ENCODE data around the gene NHLRC4. TPM values are rescaled to one million over a fixed set of nuclear protein-coding genes. Genes with fewer than 3 reads are reported as not detected.

Gene NHLRC4
- polyA plus RNA-seq, 3 donors = 0.29 to 0.57 (median 0.36) TPM

DNA sequence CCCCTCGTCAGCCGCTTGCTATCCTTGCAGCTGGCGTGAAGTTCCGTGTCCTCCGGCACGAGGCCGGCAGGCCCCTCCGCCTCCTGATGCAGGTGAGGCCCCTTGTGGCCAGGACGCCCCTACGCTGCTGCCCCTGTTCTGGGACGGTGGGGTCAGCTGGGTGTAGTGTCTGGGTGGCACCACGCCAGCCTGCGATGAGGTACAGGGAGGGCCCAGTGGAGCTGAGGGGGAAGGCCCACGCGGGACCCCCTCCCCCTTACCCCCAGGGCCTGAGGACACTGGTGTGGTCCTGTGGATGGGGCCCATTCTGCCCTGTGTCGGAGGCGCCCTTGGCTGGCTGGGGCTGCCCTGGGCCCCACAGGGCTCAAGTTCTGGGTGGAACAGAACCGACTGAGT is 15.4 kb downstream of the NHLRC4 start:
- Mint-ChIP-seq H3K27ac (no peak overlapping the region), H3K4me3 (no peak overlapping the region), H3K27me3 (ENCODE audit: low read depth in 3 of 3) (peaks cover 2 to 14% (median 12%) of the 10 kb centered on the region in 3 donors), H3K9me3 (no peaks in the 10 kb centered on the region), H3K36me3 (peaks cover 0 to 3% of the 10 kb centered on the region in 2 donors), H3K4me1 (peaks cover under 1% of the 10 kb centered on the region)
- no peak overlapping the region for H3K9ac ChIP-seq (ENCODE audit: insufficient read depth, low read length, poor library complexity, severe bottlenecking)
- TF ChIP-seq, protein P1, sequence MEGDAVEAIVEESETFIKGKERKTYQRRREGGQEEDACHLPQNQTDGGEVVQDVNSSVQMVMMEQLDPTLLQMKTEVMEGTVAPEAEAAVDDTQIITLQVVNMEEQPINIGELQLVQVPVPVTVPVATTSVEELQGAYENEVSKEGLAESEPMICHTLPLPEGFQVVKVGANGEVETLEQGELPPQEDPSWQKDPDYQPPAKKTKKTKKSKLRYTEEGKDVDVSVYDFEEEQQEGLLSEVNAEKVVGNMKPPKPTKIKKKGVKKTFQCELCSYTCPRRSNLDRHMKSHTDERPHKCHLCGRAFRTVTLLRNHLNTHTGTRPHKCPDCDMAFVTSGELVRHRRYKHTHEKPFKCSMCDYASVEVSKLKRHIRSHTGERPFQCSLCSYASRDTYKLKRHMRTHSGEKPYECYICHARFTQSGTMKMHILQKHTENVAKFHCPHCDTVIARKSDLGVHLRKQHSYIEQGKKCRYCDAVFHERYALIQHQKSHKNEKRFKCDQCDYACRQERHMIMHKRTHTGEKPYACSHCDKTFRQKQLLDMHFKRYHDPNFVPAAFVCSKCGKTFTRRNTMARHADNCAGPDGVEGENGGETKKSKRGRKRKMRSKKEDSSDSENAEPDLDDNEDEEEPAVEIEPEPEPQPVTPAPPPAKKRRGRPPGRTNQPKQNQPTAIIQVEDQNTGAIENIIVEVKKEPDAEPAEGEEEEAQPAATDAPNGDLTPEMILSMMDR (IDR thresholded peaks at IDR 0.05) = no peak
- H3K4me2 ChIP-seq (replicated peaks; ENCODE audit: extremely low read depth, low read length, poor library complexity, severe bottlenecking) = no peak overlapping the region
- intact Hi-C loops (cut with micrococcal nuclease) = loop anchor here in 1 of 2 donors (5.0 kb wide), 1 partner anchor 70 kb away; no protein-coding TSS in a partner anchor
- H3K36me3 ChIP-seq (replicated peaks in 1 of 2; ENCODE audit: control insufficient read depth in 1 of 2, insufficient read depth in 2 of 2, low read length in 2 of 2) = peaks cover 0 to 2% of the 10 kb centered on the region in 2 donors
- no peaks in the 10 kb centered on the region for H4K20me1 ChIP-seq (ENCODE audit: insufficient read depth, low read length)
- H3K9me3 ChIP-seq (replicated peaks in 1 of 2; ENCODE audit: control insufficient read depth in 1 of 2, insufficient read depth in 1 of 2, low read length in 2 of 2) = no peaks in the 10 kb centered on the region
- WGBS (ENCODE audit: insufficient coverage) = 89% methylated on average over 11 of the region's 18 CpGs
- H3K4me1 ChIP-seq (ENCODE audit: control insufficient read depth in 1 of 2, insufficient read depth in 2 of 2, low read length in 2 of 2) = peaks cover 1 to 3% of the 10 kb centered on the region in 2 donors
- H3K79me2 ChIP-seq (ENCODE audit: insufficient read depth, low read length) = no peaks in the 10 kb centered on the region
- H3K27ac ChIP-seq (ENCODE audit: low read depth in 1 of 2, low read length in 2 of 2) = no peak overlapping the region
- H2AFZ ChIP-seq (ENCODE audit: insufficient read depth, low read depth, low read length, poor library complexity, severe bottlenecking) = no peak overlapping the region
- no peak for DNase-seq
- no peak overlapping the region for H3K4me3 ChIP-seq (replicated peaks in 1 of 3; ENCODE audit: low read depth in 2 of 3, low read length in 3 of 3)
- H3K27me3 ChIP-seq (ENCODE audit: control insufficient read depth in 2 of 2, insufficient read depth in 2 of 2, low read length in 2 of 2) = peaks cover 0 to 7% of the 10 kb centered on the region in 2 donors

DNA sequence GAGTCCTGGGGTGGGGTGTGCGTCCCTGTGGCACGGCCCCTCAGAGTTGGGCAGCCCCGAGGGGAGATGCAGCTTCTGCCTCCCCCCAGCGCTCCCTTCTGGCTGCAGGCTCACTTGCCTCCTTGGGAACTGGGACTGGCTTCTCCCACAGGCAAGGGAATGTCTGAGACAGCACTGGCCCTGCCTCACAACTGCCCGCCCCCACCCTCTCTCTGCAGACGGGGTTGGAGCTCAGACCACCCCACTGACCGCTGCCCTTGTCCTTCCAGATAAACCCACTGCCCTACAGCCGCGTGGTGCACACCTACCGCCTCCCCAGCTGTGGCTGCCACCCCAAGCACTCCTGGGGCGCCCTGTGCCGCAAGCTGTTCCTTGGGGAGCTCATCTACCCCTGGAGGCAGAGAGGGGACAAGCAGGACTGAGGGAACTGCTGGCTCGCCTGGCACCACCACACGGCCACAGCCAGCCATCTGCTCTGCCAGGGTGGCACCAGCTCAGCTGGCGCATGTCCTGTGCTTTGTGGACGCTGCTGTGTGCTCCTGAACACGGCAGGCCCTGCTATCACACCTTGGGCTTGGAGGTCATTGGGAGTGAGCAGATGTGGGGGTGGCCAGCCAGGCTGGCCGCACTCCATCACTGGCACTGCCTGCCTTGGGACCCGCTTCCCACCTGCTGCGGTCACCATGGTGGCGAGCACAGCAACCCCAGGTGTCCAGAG is 16.0 kb downstream of the NHLRC4 start:
- Histone ChIP-seq H4K20me1 (ENCODE audit: insufficient read depth, low read length) (no peaks in the 10 kb centered on the region), H3K36me3 (replicated peaks in 1 of 2; ENCODE audit: control insufficient read depth in 1 of 2, insufficient read depth in 2 of 2, low read length in 2 of 2) (peaks cover 0 to 2% of the 10 kb centered on the region in 2 donors), H3K79me2 (ENCODE audit: insufficient read depth, low read length) (peaks cover 5% of the 10 kb centered on the region), H3K27me3 (ENCODE audit: control insufficient read depth in 2 of 2, insufficient read depth in 2 of 2, low read length in 2 of 2) (peaks cover 0 to 7% of the 10 kb centered on the region in 2 donors), H2AFZ (ENCODE audit: insufficient read depth, low read depth, low read length, poor library complexity, severe bottlenecking) (no peak overlapping the region), H3K4me1 (ENCODE audit: control insufficient read depth in 1 of 2, insufficient read depth in 2 of 2, low read length in 2 of 2) (peaks cover 7 to 8% of the 10 kb centered on the region in 2 donors), H3K4me2 (replicated peaks; ENCODE audit: extremely low read depth, low read length, poor library complexity, severe bottlenecking) (no peak overlapping the region), H3K9ac (ENCODE audit: insufficient read depth, low read length, poor library complexity, severe bottlenecking) (no peak overlapping the region), H3K4me3 (replicated peaks in 1 of 3; ENCODE audit: low read depth in 2 of 3, low read length in 3 of 3) (no peak overlapping the region), H3K27ac (ENCODE audit: low read depth in 1 of 2, low read length in 2 of 2) (no peak overlapping the region), H3K9me3 (replicated peaks in 1 of 2; ENCODE audit: control insufficient read depth in 1 of 2, insufficient read depth in 1 of 2, low read length in 2 of 2) (no peaks in the 10 kb centered on the region)
- peak overlapping the region in 1 of 7 donors; percentile 10 for H3K27ac Mint-ChIP-seq
- 97% methylated on average over 16 of the region's 21 CpGs for WGBS (ENCODE audit: insufficient coverage)
- peaks cover 0 to 2% (median 0%) of the 10 kb centered on the region in 7 donors for H3K9me3 Mint-ChIP-seq
- H3K4me1 Mint-ChIP-seq = peaks cover 6% of the 10 kb centered on the region
- intact Hi-C loops (cut with micrococcal nuclease) = loop anchor here in 1 of 2 donors (5.0 kb wide), 1 partner anchor 70 kb away; no protein-coding TSS in a partner anchor
- TF ChIP-seq, protein P1 (IDR thresholded peaks at IDR 0.05) = no peak
- peaks cover 0 to 3% of the 10 kb centered on the region in 2 donors for H3K36me3 Mint-ChIP-seq
- H3K4me3 Mint-ChIP-seq = no peak overlapping the region
- peaks cover 2 to 16% (median 12%) of the 10 kb centered on the region in 3 donors for H3K27me3 Mint-ChIP-seq (ENCODE audit: low read depth in 3 of 3)
- no peak for DNase-seq

All from CD14-positive monocyte (primary cell).